A549 (cell line): ENCODE data around the gene CRTC3. TPM values are rescaled to one million over a fixed set of nuclear protein-coding genes. Genes with fewer than 3 reads are reported as not detected.

Source experiments
- ATAC-seq, 2 experiments: fragments of 200-7000 bp in 1 of 2; fragments of >200 bp in 1 of 2; cut with Nextera tagmentation in 1 of 2; cut with Tn5 transposase in 1 of 2; 3 replicates each; pipeline versions ENCODE4 v1.8.0 to v1.9.1; 2018 to 2020; ENCODE audit warnings: mild to moderate bottlenecking in 1 of 2, moderate library complexity in 1 of 2
- CTCF ChIA-PET: fragments of 300-600 bp; sonication (Branson Sonifier 250); formaldehyde crosslinking; extraction: SDS; loops from one replicate; lab custom pipeline; 2021; ENCODE audit warnings: antibody characterized with exemption, inconsistent platforms; lab: Yijun Ruan, JAX
- POLR2A ChIA-PET: fragments of 350-600 bp; formaldehyde crosslinking; extraction: SDS; loops from one replicate; lab custom pipeline; 2021; ENCODE audit warnings: antibody characterized with exemption, inconsistent platforms; lab: Yijun Ruan, JAX
- DNase-seq, 2 experiments: peaks; one replicate each; pipeline versions ENCODE4 v3.0.0 to v3.0.0-alpha.2; 2011 to 2016; ENCODE audit warnings: low read depth in 1 of 2, low spot score in 1 of 2
- FAIRE-seq: peaks from 2 replicates; lab custom pipeline; 2011; peaks lifted over from hg19 to GRCh38; lab: Jason Lieb, UNC
- H3K27ac ChIP-seq, 2 experiments: fragments of >200 bp; sonication (Bioruptor Twin); formaldehyde crosslinking; 3 replicates each; pipeline ENCODE4 v1.5.1; 2016 to 2017
- H3K4me1 ChIP-seq: fragments of >200 bp; sonication (Bioruptor Twin); formaldehyde crosslinking; 3 replicates; pipeline ENCODE4 v1.6.1; 2016
- H3K4me2 ChIP-seq: fragments of >200 bp; sonication (Bioruptor Twin); formaldehyde crosslinking; 3 replicates; pipeline ENCODE4 v1.6.1; 2016
- H3K4me3 ChIP-seq: fragments of >200 bp; sonication (Bioruptor Twin); formaldehyde crosslinking; 3 replicates; pipeline ENCODE4 v1.5.1; 2016
- H3K9me3 ChIP-seq: fragments of >200 bp; sonication (Bioruptor Twin); formaldehyde crosslinking; 3 replicates; pipeline ENCODE4 v1.6.1; 2016
- CBX2 ChIP-seq: fragments of 200-600 bp; sonication (generic); IDR thresholded peaks from 2 replicates; pipeline ENCODE4 v1.6.1; 2016; ENCODE audit warnings: low read depth, mild to moderate bottlenecking, borderline replicate concordance
- CHD2 ChIP-seq: fragments of 150-350 bp; IDR thresholded peaks from 2 replicates; pipeline ENCODE4 v1.6.1; 2014; ENCODE audit warnings: low read length; ENCODE audit not compliant: partially characterized antibody
- EHF ChIP-seq: fragments of 250-450 bp; sonication (Bioruptor Pico); IDR thresholded peaks from 2 replicates; pipeline ENCODE4 v1.5.0; 2020; ENCODE audit warnings: mild to moderate bottlenecking
- EHMT2 ChIP-seq: fragments of 200-600 bp; sonication (generic); IDR thresholded peaks from 2 replicates; pipeline ENCODE4 v1.6.1; 2016; ENCODE audit warnings: antibody characterized with exemption, low read depth, mild to moderate bottlenecking, moderate library complexity
- ELK1 ChIP-seq: fragments of 150-350 bp; IDR thresholded peaks from 2 replicates; pipeline ENCODE4 v1.6.1; 2014; ENCODE audit warnings: low read depth, mild to moderate bottlenecking, low read length
- FOSB ChIP-seq: fragments of 250-450 bp; sonication (Bioruptor Pico); IDR thresholded peaks from 2 replicates; pipeline ENCODE4 v1.5.0; 2020; ENCODE audit warnings: mild to moderate bottlenecking, moderate library complexity
- FOXS1 ChIP-seq: fragments of 250-450 bp; sonication (Bioruptor Pico); IDR thresholded peaks from 2 replicates; pipeline ENCODE4 v1.5.0; 2020; ENCODE audit warnings: mild to moderate bottlenecking, moderate library complexity
- HMGXB4 ChIP-seq: fragments of 250-450 bp; sonication (Bioruptor Pico); IDR thresholded peaks from 2 replicates; pipeline ENCODE4 v1.5.0; 2021; ENCODE audit warnings: mild to moderate bottlenecking, moderate library complexity, borderline replicate concordance
- HOXA7 ChIP-seq: fragments of 250-450 bp; sonication (Bioruptor Pico); IDR thresholded peaks from 2 replicates; pipeline ENCODE4 v1.5.0; 2020; ENCODE audit warnings: mild to moderate bottlenecking, moderate library complexity
- KDM1A ChIP-seq: fragments of 200-600 bp; sonication (generic); IDR thresholded peaks from 2 replicates; pipeline ENCODE4 v1.6.1; 2016; ENCODE audit warnings: low read depth, mild to moderate bottlenecking
- KDM5A ChIP-seq: fragments of 200-600 bp; sonication (generic); IDR thresholded peaks from 2 replicates; pipeline ENCODE4 v1.6.1; 2016; ENCODE audit warnings: antibody characterized with exemption, mild to moderate bottlenecking
- MAX ChIP-seq: IDR thresholded peaks from 2 replicates; pipeline ENCODE4 v1.6.1; 2012
- NFE2L2 ChIP-seq: fragments of 150-350 bp; conservative IDR thresholded peaks from 2 replicates; pipeline ENCODE4 v1.6.1; 2014; ENCODE audit warnings: low read length
- PBX3 ChIP-seq: IDR thresholded peaks from 2 replicates; pipeline ENCODE4 v1.6.1; 2012
- POLR2A ChIP-seq: IDR thresholded peaks from 2 replicates; pipeline ENCODE4 v1.6.1; 2012; ENCODE audit warnings: mild to moderate bottlenecking, low read length
- RARB ChIP-seq: fragments of 250-450 bp; sonication (Bioruptor Pico); IDR thresholded peaks from 2 replicates; pipeline ENCODE4 v1.8.0; 2021; ENCODE audit warnings: mild to moderate bottlenecking, moderate library complexity
- REST ChIP-seq: fragments of 200-600 bp; sonication (generic); IDR thresholded peaks from 2 replicates; pipeline ENCODE4 v1.6.1; 2016; ENCODE audit warnings: antibody characterized with exemption, mild to moderate bottlenecking, moderate library complexity
- RFX5 ChIP-seq: fragments of 450-650 bp; IDR thresholded peaks from 2 replicates; pipeline ENCODE4 v1.7.1; 2014; ENCODE audit warnings: antibody characterized with exemption, mild to moderate bottlenecking, moderate library complexity
- RNF2 ChIP-seq: fragments of 200-600 bp; sonication (generic); IDR thresholded peaks from 2 replicates; pipeline ENCODE4 v1.6.1; 2016; ENCODE audit warnings: low read depth, mild to moderate bottlenecking, antibody characterized with exemption, moderate library complexity, borderline replicate concordance
- TFCP2L1 ChIP-seq: fragments of 250-450 bp; sonication (Bioruptor Pico); IDR thresholded peaks from 2 replicates; pipeline ENCODE4 v1.5.0; 2021; ENCODE audit warnings: mild to moderate bottlenecking
- USF2 ChIP-seq: fragments of 450-650 bp; IDR thresholded peaks from 2 replicates; pipeline ENCODE4 v1.6.1; 2014; ENCODE audit warnings: antibody characterized with exemption
- WGBS: methylation state at CpG from one replicate; pipeline ENCODE4 v1.1.6; 2017; ENCODE audit errors: missing lambda C conversion rate; 5-methylcytosine and 5-hydroxymethylcytosine counted together
- polyA plus RNA-seq, 4 experiments: library from polyadenylated mRNA; depleted of rRNA in 3 of 4; stranded (reverse); fragments of >200 nt; fragmentation: RNase III in 1 of 4; extraction: RNeasy Plus Mini Kit Qiagen cat#74134 plus additional on column Dnase treatment in 1 of 4; gene quantifications; 2 replicates in 3 of 4; 3 replicates in 1 of 4; pipeline ENCODE4 v1.2.3, GENCODE V29; 2011 to 2017

The CRTC3 gene
- polyA plus RNA-seq, 2 of the 4 experiments (the other 2 are of a cell fraction), result 17.5 to 30.5 TPM

GRCh38 chr15:90679959-90680358 is 150.2 kb downstream of the CRTC3 start:
- CTCF ChIA-PET, result interaction anchor here (1.1 kb wide), 1 partner anchor 206 kb away, joined by 3 read pairs; no protein-coding TSS in a partner anchor
- POLR2A ChIA-PET, result no interaction called here
- Histone ChIP-seq H3K9me3 (no peaks in the 10 kb centered on the region), H3K27ac (no peak overlapping the region), H3K4me2 (no peak overlapping the region), H3K4me3 (no peak overlapping the region), H3K4me1 (peaks cover 9% of the 10 kb centered on the region; the same call in 2 of the 3 replicates)
- 92% methylated on average over 3 of the region's 3 CpGs for WGBS
- FAIRE-seq (no peak), ATAC-seq (no peak), DNase-seq (no peak)
- TF ChIP-seq KDM1A, result no peak
- no peak for TF ChIP-seq RARB
- TF ChIP-seq POLR2A, result no peak
- no peak for TF ChIP-seq USF2
- no peak for TF ChIP-seq ELK1
- no peak for TF ChIP-seq MAX
- no peak for TF ChIP-seq HOXA7 (CRISPR knock-in tag)

GRCh38 chr15:90680371-90680935 is 150.7 kb downstream of the CRTC3 start:
- Histone ChIP-seq H3K9me3 (no peaks in the 10 kb centered on the region), H3K4me1 (peaks cover 9% of the 10 kb centered on the region; the same call in 2 of the 3 replicates), H3K27ac (peak overlapping the region in 1 of 2 experiments; percentile 23; a peak in 1 of 6 replicates), H3K4me2 (no peak overlapping the region), H3K4me3 (no peak overlapping the region)
- POLR2A ChIA-PET, result no interaction called here
- ATAC-seq (peak; percentile 63 to 68), FAIRE-seq (no peak), DNase-seq (no peak)
- CTCF ChIA-PET, result interaction anchor here (0.6 kb wide), 1 partner anchor 205 kb away, joined by 3 read pairs; no protein-coding TSS in a partner anchor
- TF ChIP-seq RFX5 (no peak), FOXS1 (CRISPR knock-in tag) (no peak), HMGXB4 (CRISPR knock-in tag) (no peak), PBX3 (no peak), EHF (no peak), CBX2 (no peak), TFCP2L1 (CRISPR knock-in tag) (no peak), RNF2 (no peak), KDM1A (no peak), CHD2 (no peak), FOSB (CRISPR knock-in tag) (no peak), KDM5A (no peak), REST (no peak), EHMT2 (no peak), NFE2L2 (no peak)
- WGBS, result 38% methylated on average over 6 of the region's 6 CpGs
